Measurements from ENCODE around the gene DKKL1. TPM values are rescaled to one million over a fixed set of nuclear protein-coding genes. Genes with fewer than 3 reads are reported as not detected.

Gene DKKL1
- polyA plus RNA-seq, 2 of the 4 experiments (the other 2 are of a cell fraction), result 0.37 to 0.53 TPM

DNA sequence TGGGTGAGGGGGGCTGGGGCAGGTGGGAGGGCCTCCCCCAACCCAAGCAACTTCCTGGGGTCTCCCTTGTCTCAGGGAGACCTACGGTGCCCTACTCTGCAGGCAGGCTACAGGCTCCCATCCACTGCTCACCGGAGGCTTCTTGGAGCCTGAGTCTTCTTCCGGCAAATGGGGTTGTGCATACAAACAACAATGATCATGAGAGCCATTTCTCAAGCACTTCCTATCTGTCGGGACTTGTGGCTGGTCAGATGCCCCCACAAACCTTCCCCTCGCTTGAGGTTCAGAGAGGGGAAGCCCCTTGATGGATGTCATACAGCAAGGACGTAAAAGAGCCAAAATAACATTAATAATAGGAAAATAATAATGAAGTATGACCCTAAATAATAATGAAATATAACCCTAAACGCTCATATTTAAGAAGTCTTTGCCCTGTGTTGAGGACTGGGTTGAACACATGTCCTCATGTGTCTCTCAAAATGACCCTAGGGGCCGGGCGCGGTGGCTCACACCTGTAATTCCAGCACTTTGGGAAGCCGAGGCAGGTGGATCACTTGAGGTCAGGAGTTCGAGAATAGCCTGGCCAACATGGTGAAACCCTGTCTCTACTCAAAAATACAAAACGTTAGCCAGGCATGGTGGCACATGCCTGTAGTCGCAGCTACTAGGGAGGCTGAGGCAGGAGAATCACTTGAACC is 27.7 kb upstream of the DKKL1 start (continued):
- TF ChIP-seq, protein P1, sequence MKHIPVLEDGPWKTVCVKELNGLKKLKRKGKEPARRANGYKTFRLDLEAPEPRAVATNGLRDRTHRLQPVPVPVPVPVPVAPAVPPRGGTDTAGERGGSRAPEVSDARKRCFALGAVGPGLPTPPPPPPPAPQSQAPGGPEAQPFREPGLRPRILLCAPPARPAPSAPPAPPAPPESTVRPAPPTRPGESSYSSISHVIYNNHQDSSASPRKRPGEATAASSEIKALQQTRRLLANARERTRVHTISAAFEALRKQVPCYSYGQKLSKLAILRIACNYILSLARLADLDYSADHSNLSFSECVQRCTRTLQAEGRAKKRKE (CRISPR knock-in tag; IDR thresholded peaks at IDR 0.05; ENCODE audit: low read depth), result no peak
- TF ChIP-seq PHF8 (IDR thresholded peaks at IDR 0.05; ENCODE audit: borderline replicate concordance, low read depth) (no peak), CHD2 (IDR thresholded peaks at IDR 0.05; ENCODE audit: low read length, partially characterized antibody) (no peak), KDM5A (IDR thresholded peaks at IDR 0.05) (no peak), ZC3H11A (IDR thresholded peaks at IDR 0.05) (no peak), ZSCAN20 (CRISPR knock-in tag; IDR thresholded peaks at IDR 0.05) (no peak), NFE2L2 (conservative IDR thresholded peaks at IDR 0.05; ENCODE audit: low read length) (no peak), EP300 (IDR thresholded peaks at IDR 0.05) (no peak), EHMT2 (IDR thresholded peaks at IDR 0.05; ENCODE audit: low read depth) (no peak)
- TF ChIP-seq, protein P2, sequence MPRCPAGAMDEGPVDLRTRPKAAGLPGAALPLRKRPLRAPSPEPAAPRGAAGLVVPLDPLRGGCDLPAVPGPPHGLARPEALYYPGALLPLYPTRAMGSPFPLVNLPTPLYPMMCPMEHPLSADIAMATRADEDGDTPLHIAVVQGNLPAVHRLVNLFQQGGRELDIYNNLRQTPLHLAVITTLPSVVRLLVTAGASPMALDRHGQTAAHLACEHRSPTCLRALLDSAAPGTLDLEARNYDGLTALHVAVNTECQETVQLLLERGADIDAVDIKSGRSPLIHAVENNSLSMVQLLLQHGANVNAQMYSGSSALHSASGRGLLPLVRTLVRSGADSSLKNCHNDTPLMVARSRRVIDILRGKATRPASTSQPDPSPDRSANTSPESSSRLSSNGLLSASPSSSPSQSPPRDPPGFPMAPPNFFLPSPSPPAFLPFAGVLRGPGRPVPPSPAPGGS (IDR thresholded peaks at IDR 0.05), result no peak
- TF ChIP-seq, protein P3, sequence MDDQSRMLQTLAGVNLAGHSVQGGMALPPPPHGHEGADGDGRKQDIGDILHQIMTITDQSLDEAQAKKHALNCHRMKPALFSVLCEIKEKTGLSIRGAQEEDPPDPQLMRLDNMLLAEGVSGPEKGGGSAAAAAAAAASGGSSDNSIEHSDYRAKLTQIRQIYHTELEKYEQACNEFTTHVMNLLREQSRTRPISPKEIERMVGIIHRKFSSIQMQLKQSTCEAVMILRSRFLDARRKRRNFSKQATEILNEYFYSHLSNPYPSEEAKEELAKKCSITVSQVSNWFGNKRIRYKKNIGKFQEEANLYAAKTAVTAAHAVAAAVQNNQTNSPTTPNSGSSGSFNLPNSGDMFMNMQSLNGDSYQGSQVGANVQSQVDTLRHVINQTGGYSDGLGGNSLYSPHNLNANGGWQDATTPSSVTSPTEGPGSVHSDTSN (IDR thresholded peaks at IDR 0.05), result no peak
- TF ChIP-seq, protein P4, sequence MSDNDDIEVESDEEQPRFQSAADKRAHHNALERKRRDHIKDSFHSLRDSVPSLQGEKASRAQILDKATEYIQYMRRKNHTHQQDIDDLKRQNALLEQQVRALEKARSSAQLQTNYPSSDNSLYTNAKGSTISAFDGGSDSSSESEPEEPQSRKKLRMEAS (IDR thresholded peaks at IDR 0.05), result no peak
- TF ChIP-seq, protein P5, sequence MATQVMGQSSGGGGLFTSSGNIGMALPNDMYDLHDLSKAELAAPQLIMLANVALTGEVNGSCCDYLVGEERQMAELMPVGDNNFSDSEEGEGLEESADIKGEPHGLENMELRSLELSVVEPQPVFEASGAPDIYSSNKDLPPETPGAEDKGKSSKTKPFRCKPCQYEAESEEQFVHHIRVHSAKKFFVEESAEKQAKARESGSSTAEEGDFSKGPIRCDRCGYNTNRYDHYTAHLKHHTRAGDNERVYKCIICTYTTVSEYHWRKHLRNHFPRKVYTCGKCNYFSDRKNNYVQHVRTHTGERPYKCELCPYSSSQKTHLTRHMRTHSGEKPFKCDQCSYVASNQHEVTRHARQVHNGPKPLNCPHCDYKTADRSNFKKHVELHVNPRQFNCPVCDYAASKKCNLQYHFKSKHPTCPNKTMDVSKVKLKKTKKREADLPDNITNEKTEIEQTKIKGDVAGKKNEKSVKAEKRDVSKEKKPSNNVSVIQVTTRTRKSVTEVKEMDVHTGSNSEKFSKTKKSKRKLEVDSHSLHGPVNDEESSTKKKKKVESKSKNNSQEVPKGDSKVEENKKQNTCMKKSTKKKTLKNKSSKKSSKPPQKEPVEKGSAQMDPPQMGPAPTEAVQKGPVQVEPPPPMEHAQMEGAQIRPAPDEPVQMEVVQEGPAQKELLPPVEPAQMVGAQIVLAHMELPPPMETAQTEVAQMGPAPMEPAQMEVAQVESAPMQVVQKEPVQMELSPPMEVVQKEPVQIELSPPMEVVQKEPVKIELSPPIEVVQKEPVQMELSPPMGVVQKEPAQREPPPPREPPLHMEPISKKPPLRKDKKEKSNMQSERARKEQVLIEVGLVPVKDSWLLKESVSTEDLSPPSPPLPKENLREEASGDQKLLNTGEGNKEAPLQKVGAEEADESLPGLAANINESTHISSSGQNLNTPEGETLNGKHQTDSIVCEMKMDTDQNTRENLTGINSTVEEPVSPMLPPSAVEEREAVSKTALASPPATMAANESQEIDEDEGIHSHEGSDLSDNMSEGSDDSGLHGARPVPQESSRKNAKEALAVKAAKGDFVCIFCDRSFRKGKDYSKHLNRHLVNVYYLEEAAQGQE (IDR thresholded peaks at IDR 0.05), result no peak

DNA sequence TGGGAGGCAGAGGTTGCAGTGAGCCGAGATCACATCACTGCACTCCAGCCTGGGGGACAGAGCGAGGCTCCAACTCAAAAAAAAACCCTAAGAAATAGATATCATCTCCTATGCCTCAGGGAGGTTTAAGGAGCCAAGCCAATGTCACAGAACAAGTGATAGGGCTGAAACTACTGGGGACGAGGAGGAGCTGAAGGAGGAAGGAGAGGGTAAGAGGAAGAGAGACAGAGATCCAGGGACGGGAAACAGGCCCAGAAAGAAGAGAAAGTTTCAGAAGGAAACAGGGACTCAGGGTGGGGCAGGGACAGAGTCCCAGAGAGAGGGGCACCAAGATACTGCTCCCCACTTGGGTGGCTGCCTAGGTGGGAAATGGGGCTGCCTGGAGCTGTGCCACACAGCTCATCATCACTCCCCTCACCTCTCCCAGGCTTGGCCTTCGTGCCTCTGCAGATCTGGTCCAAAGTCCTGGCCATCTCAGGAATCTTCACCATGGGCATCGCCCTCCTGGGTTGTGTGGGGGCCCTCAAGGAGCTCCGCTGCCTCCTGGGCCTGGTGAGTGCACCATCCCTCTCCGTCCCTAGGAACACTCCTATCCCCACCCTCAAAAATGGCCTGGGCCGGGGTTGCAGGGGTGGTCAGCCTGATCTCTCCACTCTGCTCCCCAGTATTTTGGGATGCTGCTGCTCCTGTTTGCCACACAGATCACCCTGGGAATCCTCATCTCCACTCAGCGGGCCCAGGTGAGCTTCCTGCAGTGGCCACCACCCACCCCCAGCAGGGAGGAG is 27.0 kb upstream of the DKKL1 start:
- ATAC-seq (no peak), FAIRE-seq (no peak)

More for the DNA sequence above, 27.0 kb upstream of the DKKL1 start:
- H3K4me2 ChIP-seq, result no peak overlapping the region
- no peaks in the 10 kb centered on the region for H3K9me3 ChIP-seq
- TF ChIP-seq TFCP2L1 (CRISPR knock-in tag; IDR thresholded peaks at IDR 0.05) (no peak), RCOR1 (IDR thresholded peaks at IDR 0.05; ENCODE audit: low read depth, low read length) (no peak), NPAS2 (CRISPR knock-in tag; IDR thresholded peaks at IDR 0.05; ENCODE audit: borderline replicate concordance) (no peak), SMC3 (IDR thresholded peaks at IDR 0.05) (no peak)
- TF ChIP-seq, protein P3 (IDR thresholded peaks at IDR 0.05), result no peak
- no peak overlapping the region for H3K27ac ChIP-seq
- WGBS (ENCODE audit: missing lambda C conversion rate), result 91% methylated on average over 10 of the region's 10 CpGs
- ChIA-PET POLR2A (no interaction called here), CTCF (interaction anchor here (0.9 to 1.8 kb wide), 5 partner anchors 8 to 129 kb away, joined by 3 to 6 read pairs (median 3); no protein-coding TSS in a partner anchor)
- no peaks in the 10 kb centered on the region for H3K4me1 ChIP-seq
- DNase-seq (ENCODE audit: low read depth in 1 of 2, low spot score in 1 of 2), result no peak
- H3K4me3 ChIP-seq, result no peak overlapping the region

Data from A549 (cell line).